GM18873 (cell line): ENCODE data around the gene ASB1.
"Not testable (repeated sequence)": the region's sequence is repeated elsewhere in the genome, so short reads cannot be mapped to it uniquely, and the experiment has no call there.

Experiments used
- ATAC-seq: cut with Tn5 transposase; IDR thresholded peaks from one replicate; pipeline ENCODE4 v1.9.1; 2021; ENCODE audit warnings: mild to moderate bottlenecking, moderate library complexity, moderate number of reproducible peaks; ENCODE audit not compliant: unreplicated experiment, low FRiP score

The ASB1 gene

DNA sequence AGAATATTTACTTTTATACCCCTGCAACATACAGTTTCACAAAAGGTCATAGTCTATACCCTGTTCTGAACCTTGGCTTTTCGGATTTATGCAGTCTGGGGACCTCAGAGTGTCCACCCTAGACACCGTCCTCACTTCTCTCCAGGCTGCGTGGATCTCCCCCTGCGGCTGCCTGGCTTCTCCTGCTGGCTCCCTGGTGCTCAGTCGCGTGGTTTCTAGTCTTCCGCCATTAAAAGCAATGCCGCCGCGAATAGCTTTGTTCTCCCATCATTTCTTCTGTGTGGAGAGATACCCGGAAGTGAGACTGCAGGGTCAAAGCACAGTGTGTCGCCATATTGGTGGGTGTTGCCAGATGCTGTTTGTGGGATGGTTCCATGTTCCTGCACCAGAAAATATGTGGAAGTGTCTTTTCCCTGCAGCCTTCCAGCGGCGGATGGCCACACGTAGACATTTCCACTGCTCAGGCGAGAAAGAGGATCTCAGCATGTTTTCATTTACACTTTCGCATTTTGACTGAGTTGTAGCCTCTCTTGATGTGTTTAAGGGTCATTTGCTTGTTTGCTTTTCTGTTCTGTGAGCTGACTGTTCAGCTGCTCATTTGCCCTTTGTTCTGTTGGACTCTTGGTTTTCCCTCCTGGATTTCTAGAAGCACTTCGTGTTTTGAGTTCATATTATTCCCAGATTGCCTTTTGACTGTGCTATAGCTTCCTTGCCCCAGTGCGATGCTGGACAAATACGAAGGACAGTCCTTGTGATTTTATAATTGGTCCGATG, 22.9 kb upstream of the ASB1 start:
- ATAC-seq: no peak

DNA sequence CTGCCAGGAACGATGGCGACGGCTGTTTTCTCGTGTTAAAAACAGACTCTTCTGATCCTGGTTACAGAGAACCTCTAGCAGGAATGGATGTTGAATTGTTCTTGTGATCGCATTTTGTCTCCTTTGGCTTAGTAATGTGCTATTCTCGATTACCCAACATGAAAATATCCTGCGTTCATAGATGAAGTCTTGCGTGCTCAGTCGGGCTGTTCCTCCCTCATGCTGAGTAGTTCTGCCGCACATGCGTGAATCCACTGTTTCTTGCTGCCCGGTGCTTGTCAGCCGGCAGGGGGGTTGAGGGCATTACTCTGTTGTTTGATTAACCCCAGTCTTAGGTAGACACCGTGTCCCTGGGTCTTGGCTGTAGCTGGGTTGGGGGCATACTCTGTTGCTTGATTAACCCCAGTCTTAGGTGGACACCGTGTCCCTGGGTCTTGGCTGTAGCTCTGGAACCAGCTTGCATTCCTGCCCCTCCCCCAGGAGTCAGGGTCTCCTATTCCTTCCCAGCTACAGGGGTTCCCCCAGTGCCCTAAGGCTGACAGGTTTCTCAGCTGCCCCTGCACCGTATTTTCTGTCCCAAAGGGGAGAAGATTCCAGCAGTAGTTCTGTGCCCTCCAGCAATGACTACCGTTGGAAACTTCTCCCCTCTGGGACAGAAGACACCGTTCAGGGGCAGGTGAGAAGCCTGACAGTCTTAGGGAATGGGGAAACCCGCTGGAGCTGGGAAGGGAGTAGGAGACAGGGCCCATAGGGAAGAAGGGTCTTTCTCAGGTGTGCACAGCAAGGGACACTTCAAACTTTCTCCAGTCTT, 22.1 kb upstream of the ASB1 start:
- no peak for ATAC-seq

DNA sequence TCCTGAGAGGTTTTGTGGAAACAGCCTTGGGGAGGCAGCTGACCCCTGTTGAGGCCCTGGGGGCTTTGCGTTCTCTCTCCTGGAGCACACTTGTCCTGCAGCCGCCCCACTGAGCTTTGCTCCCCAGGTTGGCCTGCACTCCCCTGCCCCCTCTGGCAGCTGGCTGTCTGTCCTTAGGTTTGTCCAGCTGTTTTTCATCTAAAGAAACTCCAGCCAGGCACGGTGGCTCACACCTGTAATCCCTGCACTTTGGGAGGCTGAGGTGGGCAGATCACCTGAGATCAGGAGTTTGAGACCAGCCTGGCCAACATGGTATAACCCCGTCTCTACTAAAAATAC, 21.5 kb upstream of the ASB1 start:
- ATAC-seq: not testable (repeated sequence)

DNA sequence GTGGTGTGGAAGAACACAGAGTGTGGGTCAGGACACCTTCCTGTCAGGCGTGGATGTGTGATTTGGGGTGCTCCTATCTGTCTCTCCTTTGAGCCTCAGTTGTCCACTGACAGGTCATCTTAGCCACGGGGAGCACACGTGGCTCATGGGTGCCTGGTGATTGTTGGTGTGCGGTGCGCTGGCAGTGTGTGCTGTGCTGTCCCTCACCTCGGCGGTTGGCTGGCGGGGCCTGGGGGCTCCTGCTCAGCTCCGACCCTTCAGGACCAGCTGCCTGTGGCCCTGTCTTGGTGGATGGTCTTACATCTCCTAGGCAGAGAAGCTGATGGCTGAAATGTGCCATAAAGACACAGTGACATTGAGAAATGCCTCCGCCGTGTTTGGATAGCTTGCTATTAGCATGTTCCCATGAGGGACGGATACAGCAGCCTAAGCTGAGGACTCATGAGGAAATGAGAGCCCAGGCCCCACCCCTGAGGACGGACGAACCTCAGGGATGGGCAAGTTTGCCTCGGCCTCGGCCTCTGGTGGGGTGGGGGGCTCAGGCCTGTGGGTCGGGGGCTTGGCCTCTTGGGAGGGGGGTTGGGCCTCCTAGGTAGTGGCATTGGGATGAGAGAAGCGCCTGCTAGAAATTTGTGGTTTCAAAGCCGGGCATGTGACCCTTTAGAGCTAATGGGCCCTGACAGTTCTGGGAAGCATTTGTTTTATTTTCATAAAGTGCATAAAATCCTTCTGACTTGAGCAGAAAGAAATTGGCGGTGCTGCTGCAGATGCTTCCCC, 20.3 kb upstream of the ASB1 start:
- ATAC-seq: no peak

DNA sequence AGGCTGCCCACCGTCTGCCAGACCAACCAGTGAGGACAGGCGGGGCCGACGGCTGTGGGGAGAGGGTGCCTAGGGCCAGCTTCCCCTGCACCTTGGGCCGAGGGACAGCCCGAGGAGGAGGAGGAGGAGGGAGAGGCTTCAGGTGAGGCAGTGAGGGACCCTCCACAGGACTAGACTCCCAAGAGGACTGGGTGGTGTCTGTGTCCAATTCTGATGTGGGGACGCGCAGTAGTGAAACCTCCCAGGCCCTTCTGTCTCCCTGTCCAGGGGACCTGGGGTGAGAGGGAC, 19.8 kb upstream of the ASB1 start:
- ATAC-seq: no peak

DNA sequence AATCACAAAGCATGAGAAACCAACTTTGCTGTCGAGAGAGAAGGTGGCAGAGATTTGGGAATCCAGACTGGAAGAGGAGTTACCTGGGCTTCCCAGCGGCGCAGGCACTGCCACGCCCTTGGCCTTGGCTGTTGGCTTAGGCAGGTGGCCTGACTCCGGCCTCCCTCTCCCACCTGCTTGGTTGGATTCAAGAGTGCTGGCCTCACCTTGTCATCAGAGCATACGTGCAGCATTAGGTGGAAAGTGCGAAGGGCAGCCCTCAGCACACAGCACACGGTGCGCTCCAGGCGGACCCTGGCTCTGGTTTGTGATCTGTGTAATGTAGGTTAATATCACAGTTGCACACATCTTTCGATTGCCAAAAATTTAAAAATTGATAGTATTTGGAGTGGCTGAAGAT, 19.2 kb upstream of the ASB1 start:
- no peak for ATAC-seq

DNA sequence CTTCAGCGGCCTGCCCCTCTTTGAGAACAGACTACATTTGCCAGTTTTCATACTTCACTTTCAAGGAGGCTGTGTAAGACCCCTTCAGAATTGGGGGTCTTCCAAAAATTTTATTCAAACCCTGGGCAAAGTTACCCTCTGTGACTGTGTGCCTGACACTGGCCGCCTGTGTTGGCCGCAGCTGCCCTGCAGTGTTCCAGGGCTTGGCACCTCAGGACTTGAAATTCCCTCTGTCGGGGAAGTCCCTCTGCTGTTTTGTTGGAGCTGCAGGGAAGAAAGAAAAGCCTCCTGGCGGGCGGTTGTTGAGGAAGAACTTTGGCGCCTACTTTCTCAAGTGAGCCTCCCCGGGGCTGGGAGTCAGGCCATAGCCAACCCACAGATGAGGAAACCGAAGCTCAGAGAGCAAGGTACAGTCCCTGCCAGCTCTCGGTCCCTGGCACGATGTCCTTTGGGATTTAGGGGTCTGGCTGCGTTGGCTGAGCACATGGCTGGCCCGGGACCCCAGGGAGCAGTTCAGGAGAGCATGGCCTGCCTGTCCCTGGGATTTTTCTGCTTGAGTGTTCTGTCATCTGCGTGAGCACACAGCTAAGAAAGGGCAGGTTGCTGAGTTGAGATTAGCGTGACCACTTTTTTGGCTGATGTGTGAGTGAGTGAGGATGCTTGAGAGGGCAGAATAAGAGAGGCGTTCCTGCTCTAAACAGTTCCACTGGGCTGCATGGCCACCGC, 17.9 kb upstream of the ASB1 start:
- no peak for ATAC-seq

DNA sequence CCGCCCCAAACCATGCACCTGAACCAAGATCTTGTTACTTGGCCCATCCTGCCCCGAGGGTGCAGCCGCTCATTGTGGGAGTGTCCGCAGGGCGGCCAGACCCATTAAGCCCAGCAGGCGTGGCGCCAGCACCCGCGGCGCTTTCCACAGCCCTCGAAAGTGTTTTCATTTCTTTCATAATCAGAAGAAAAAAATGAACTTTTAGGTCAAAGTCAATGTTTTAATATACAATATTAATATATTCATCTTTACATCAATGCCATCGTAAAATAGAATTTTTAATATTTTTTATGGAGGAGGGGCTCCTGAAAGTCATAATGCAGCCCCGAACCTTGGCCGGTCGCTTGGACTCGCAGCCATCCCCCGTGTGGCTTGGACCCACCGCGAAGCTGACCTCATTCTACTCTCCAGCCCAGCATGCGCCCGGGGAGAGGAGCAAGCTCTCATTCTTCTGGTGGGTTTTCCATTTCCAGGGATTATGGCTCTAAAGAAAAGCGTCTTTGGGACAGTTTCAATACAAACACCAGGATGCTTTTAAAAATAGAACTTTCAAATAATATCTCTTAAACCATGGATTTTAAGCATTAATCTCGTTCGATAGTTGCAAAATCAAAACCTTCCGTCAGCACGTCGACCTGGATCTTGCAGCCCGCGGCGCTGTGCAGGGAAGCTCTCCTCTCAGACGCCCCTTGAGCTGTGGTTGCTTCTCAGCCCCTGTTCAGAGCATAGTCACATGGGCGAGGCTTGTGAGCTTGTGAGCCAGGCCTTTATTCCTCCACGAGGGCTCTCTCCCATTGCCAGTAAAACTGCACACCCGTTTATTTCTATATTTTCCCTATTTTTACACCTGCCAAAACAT, 17.2 kb upstream of the ASB1 start:
- ATAC-seq: no peak

DNA sequence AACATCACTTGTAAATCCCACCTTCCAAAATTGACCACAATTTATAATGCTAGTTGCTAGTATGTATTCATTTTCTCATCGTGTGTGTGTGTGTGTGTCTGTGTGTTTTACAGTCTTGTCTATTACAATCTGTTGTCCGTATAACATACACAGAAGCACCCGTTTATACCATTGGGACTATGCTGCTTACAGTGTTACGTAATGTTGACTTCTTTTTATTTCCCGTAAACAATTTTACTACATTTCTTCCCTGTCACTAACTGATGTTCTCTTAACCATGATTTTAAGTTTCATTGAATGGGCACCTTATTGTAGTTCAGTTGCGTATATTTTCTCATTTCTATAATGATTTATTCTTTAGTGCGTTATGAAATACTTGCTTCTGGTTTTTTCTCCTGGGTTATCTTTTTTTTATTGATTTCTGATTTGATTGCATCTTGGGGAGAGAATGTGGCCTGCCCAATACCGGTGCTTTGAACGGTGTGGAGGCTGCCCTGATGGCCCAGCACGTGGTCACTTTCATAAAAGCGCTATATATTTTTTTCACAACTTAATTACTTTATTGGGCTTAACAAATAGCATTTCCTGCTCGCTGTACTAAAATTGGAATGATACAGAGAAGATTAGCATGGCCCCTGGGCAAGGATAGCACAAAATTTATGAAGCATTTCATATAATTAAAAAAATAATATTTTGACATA, 14.5 kb upstream of the ASB1 start:
- no peak for ATAC-seq

- ATAC-seq: no peak
These were observed 13.4 kb upstream of the ASB1 start for GRCh38 chr2:238413368-238413767.

DNA sequence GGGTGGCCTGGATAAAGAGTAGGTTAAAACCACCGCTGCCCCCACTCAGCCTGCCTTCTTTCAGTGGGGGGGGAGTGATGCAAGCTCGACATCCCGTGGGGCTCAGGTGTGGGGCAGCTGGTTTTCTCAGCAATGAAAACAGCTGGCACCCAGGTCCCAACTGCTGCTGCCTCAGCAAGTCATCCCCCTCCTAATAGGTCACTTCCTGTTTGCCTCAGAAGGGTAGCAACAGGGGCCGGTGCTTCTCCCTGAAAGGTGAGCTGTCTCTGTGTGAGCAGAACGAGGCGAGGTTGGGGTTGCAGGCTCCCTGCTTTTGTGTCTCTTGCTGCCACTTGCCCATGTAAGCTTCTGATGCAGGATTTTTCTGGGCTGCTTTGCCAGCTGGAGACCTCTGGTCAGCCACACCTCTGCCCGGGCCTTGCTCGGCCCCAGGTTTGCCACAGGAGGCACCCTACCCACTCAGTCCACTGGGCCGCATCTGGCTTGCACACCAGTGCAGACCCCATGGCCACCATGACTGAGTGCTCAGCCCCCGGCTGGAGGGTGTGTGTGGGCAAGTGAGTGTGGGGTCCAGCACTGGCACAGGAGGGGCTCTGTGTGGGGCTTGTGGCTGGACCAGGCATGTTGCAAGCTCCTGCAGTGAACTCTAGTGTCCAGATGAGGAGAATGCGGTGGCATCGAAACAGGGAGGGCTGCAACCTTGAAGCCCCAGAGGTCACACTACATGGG, 11.5 kb upstream of the ASB1 start:
- ATAC-seq: no peak

GRCh38 chr2:238415893-238416292, 10.8 kb upstream of the ASB1 start:
- no peak for ATAC-seq

GRCh38 chr2:238418196-238418998, 8.3 kb upstream of the ASB1 start:
- ATAC-seq: no peak

GRCh38 chr2:238418999-238419546, 7.7 kb upstream of the ASB1 start:
- no peak for ATAC-seq

DNA sequence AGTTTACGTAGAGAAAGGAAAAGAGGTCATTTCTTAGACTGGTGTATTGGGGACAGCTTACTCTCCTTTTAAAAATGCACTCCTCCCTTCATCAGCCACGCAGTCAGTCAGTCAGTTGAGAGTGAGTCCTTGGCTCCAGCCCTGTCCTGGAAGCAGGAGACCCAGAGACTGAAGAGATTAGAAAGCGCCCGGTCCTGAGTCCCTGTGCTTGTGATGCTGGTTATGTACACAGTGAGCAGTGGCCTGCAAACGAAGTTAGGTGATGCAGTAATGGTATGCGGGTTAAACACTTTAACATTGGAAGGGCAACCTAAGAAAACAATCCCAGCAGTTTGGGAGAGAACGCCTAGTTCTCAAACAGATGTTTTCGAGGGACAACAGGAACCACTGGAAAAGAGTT, 6.3 kb upstream of the ASB1 start:
- no peak for ATAC-seq

GRCh38 chr2:238420878-238421694, 5.6 kb upstream of the ASB1 start:
- no peak for ATAC-seq

GRCh38 chr2:238421695-238422035, 5.1 kb upstream of the ASB1 start:
- no peak for ATAC-seq
